MM.1S (cell line): Measurements from ENCODE around the gene MYO16.

ENCODE experiments used
- EZH2 ChIP-seq: fragments of 300-600 bp; sonication (generic); optimal IDR thresholded peaks from 2 replicates; pipeline ENCODE3; 2017; ENCODE audit warnings: low read depth, mild to moderate bottlenecking, antibody characterized with exemption, low read length, mixed read lengths
- TF ChIP-seq, protein P1 (sequence below): fragments of 300-600 bp; sonication (generic); IDR thresholded peaks from 2 replicates; pipeline ENCODE4 v1.5.1; 2016; ENCODE audit warnings: antibody characterized with exemption, low read length, mixed read lengths

DNA sequence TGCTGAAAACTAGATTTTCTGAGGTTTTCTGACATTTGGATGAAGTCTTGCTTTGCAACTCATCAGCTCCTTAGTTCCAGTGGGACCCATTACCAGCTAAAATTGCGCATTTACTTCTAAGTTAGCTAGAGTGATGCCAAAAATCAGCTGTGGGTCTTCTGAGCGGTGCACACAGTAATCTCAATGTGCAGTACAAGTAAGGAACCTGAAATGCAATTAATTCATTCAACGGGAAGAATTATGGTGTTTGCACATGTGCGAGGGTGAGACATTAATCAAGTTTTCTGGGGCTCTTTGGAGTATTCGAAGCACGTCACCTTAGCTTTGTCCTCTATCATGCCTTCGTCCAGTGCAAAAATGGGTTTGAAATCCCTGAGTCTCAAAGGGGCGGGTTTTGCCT is 146.2 kb downstream of the MYO16 start:
- TF ChIP-seq, protein P1, sequence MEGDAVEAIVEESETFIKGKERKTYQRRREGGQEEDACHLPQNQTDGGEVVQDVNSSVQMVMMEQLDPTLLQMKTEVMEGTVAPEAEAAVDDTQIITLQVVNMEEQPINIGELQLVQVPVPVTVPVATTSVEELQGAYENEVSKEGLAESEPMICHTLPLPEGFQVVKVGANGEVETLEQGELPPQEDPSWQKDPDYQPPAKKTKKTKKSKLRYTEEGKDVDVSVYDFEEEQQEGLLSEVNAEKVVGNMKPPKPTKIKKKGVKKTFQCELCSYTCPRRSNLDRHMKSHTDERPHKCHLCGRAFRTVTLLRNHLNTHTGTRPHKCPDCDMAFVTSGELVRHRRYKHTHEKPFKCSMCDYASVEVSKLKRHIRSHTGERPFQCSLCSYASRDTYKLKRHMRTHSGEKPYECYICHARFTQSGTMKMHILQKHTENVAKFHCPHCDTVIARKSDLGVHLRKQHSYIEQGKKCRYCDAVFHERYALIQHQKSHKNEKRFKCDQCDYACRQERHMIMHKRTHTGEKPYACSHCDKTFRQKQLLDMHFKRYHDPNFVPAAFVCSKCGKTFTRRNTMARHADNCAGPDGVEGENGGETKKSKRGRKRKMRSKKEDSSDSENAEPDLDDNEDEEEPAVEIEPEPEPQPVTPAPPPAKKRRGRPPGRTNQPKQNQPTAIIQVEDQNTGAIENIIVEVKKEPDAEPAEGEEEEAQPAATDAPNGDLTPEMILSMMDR, result no peak
- TF ChIP-seq EZH2, result no peak
